MCF 10A (cell line): ENCODE data around the gene RAP1A. TPM values are rescaled to one million over a fixed set of nuclear protein-coding genes. Genes with fewer than 3 reads are reported as not detected.
"Not testable (repeated sequence)": the region's sequence is repeated elsewhere in the genome, so short reads cannot be mapped to it uniquely, and the experiment has no call there.

Experiments used
- BruUV-seq: library from RNA; stranded (reverse); fragments of 400-500 nt; replicated peaks from 2 replicates; lab custom pipeline; 2021; lab: Mats Ljungman, UMichigan
- CTCF ChIA-PET: fragments of 300-600 bp; sonication (Branson Sonifier 250); formaldehyde crosslinking; extraction: SDS; loops from one replicate; lab custom pipeline; 2021; ENCODE audit warnings: antibody characterized with exemption, inconsistent platforms; lab: Yijun Ruan, JAX
- POLR2A ChIA-PET: fragments of 300-600, 350-650 bp; sonication (Branson Sonifier 250); formaldehyde crosslinking; extraction: SDS; loops from one replicate; lab custom pipeline; 2020; ENCODE audit warnings: antibody characterized with exemption, inconsistent platforms; lab: Yijun Ruan, JAX
- DNase-seq: peaks from one replicate; pipeline ENCODE4 v3.0.0-alpha.2; 2018; ENCODE audit not compliant: unreplicated experiment
- H3K27ac Mint-ChIP-seq: one replicate; pipeline ENCODE4 v1.8.0; 2022; ENCODE audit warnings: mild to moderate bottlenecking, low read depth, mixed read lengths; ENCODE audit not compliant: unreplicated experiment
- H3K27me3 Mint-ChIP-seq: one replicate; pipeline ENCODE4 v1.8.0; 2022; ENCODE audit warnings: mixed read lengths; ENCODE audit not compliant: insufficient read depth, unreplicated experiment
- H3K36me3 Mint-ChIP-seq: one replicate; pipeline ENCODE4 v1.8.0; 2022; ENCODE audit warnings: mild to moderate bottlenecking, moderate library complexity, mixed read lengths; ENCODE audit not compliant: insufficient read depth, unreplicated experiment
- H3K4me1 Mint-ChIP-seq: one replicate; pipeline ENCODE4 v1.8.0; 2022; ENCODE audit warnings: mixed read lengths; ENCODE audit not compliant: insufficient read depth, unreplicated experiment
- H3K4me3 Mint-ChIP-seq: one replicate; pipeline ENCODE4 v1.8.0; 2022; ENCODE audit warnings: mild to moderate bottlenecking, moderate library complexity, mixed read lengths; ENCODE audit not compliant: unreplicated experiment
- H3K9me3 Mint-ChIP-seq: one replicate; pipeline ENCODE4 v1.8.0; 2022; ENCODE audit warnings: mixed read lengths; ENCODE audit not compliant: unreplicated experiment
- CTCF ChIP-seq: fragments of 200-600 bp; IDR thresholded peaks from one replicate; pipeline ENCODE4 v1.8.0; 2022; ENCODE audit warnings: antibody characterized with exemption, mild to moderate bottlenecking; ENCODE audit not compliant: unreplicated experiment
- intact Hi-C: fragments of 100-400 bp; cut with micrococcal nuclease; formaldehyde crosslinking; loops from 2 replicates; pipeline ENCODE4 v1.14.1; 2022
- total RNA-seq: library from RNA; stranded (reverse); gene quantifications from 2 replicates; pipeline ENCODE4 v1.2.3, GENCODE V29; 2022

RAP1A gene
- total RNA-seq, 1 experiment from 2014 or later: 39.3 TPM

DNA sequence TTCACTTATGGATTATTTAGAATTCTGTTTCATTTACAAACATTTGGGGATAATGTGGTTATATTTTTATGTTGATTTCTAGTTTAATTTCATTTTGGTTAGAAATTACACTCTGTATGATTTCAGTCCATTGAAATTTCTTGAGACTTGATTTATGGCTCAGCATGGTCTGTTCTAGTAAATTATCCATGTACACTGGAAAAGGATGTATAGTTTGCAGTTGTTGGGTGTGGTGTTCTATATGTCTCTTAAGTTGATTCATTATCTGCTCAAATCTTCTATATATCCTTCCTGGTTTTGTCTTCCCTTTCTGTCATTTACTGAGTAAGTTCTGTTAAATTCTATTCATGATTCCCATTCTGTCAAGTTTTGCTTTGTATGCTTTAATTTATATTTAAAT is 52.3 kb downstream of the RAP1A start:
- BruUV-seq: no TSS peak
- H3K27ac Mint-ChIP-seq: no peak overlapping the region
- no peak for TF ChIP-seq CTCF
- POLR2A ChIA-PET: no interaction called here
- no peaks in the 10 kb centered on the region for H3K4me1 Mint-ChIP-seq
- H3K27me3 Mint-ChIP-seq: no peaks in the 10 kb centered on the region
- no peak for DNase-seq
- intact Hi-C loops: loop anchor here (5.0 kb wide), 1 partner anchor 165 kb away; no protein-coding TSS in a partner anchor
- H3K9me3 Mint-ChIP-seq: peaks cover 7% of the 10 kb centered on the region
- no peak overlapping the region for H3K4me3 Mint-ChIP-seq
- no peaks in the 10 kb centered on the region for H3K36me3 Mint-ChIP-seq
- CTCF ChIA-PET: interaction anchor here (1.0 to 5.5 kb wide), 2 partner anchors 23 to 163 kb away, joined by 3 to 27 read pairs; no protein-coding TSS in a partner anchor

DNA sequence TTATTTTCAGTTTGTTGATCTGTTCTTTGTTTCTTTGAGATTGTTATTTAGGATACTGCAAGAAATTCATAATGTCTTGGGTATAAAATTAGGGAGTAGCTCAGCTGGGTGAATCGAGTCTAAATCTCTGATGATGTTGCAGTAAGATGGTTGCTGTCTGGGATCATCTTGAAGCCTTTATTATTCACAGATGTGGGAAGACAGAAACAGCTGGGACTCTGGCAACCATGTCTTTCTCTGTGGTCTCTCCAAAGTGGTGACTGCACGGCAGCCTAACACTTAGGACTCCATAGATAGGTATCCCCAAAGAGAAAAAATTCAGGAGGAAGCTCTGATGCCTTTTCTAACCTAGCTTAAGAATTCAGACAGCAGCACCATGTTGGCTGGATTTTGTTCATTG is 52.7 kb downstream of the RAP1A start:
- BruUV-seq: no TSS peak
- intact Hi-C loops: loop anchor here (5.0 kb wide), 1 partner anchor 165 kb away; no protein-coding TSS in a partner anchor
- CTCF ChIA-PET: interaction anchor here (0.5 to 5.5 kb wide), 4 partner anchors 24 to 164 kb away, joined by 3 to 27 read pairs (median 3); no protein-coding TSS in a partner anchor
- Mint-ChIP-seq H3K4me1 (no peaks in the 10 kb centered on the region), H3K27me3 (no peaks in the 10 kb centered on the region), H3K4me3 (no peak overlapping the region), H3K27ac (no peak overlapping the region), H3K36me3 (no peaks in the 10 kb centered on the region), H3K9me3 (peaks cover 7% of the 10 kb centered on the region)
- POLR2A ChIA-PET: interaction anchor here (0.9 kb wide), 1 partner anchor 18 kb away, joined by 4 read pairs; no protein-coding TSS in a partner anchor
- no peak for DNase-seq
- no peak for TF ChIP-seq CTCF

- ChIA-PET CTCF (interaction anchor here (0.6 to 1.3 kb wide), 2 partner anchors 27 to 747 kb away, joined by 3 read pairs; no protein-coding TSS in a partner anchor), POLR2A (interaction anchor here (0.6 kb wide), 1 partner anchor 77 kb away, joined by 3 read pairs; no protein-coding TSS in a partner anchor)
- no peak for TF ChIP-seq CTCF
- H3K36me3 Mint-ChIP-seq: peaks cover 7% of the 10 kb centered on the region
- H3K9me3 Mint-ChIP-seq: peaks cover 15% of the 10 kb centered on the region
- DNase-seq: no peak
- H3K4me3 Mint-ChIP-seq: no peak overlapping the region
- no peak overlapping the region for H3K27ac Mint-ChIP-seq
- no TSS peak for BruUV-seq
- H3K27me3 Mint-ChIP-seq: no peaks in the 10 kb centered on the region
- H3K4me1 Mint-ChIP-seq: no peaks in the 10 kb centered on the region
- intact Hi-C loops: no loop called here
Observed at GRCh38 chr1:111677604-111678003, 58.0 kb downstream of the RAP1A start.

GRCh38 chr1:111679541-111679940 is 60.0 kb downstream of the RAP1A start:
- no peak for TF ChIP-seq CTCF
- Mint-ChIP-seq H3K27me3 (no peaks in the 10 kb centered on the region), H3K4me3 (no peak overlapping the region), H3K27ac (no peak overlapping the region), H3K4me1 (no peaks in the 10 kb centered on the region), H3K9me3 (peaks cover 22% of the 10 kb centered on the region), H3K36me3 (peaks cover 12% of the 10 kb centered on the region)
- no peak for DNase-seq
- CTCF ChIA-PET: interaction anchor here (0.6 to 1.4 kb wide), 5 partner anchors 21 to 171 kb away, joined by 3 to 5 read pairs (median 3); no protein-coding TSS in a partner anchor
- intact Hi-C loops: no loop called here
- BruUV-seq: no TSS peak
- POLR2A ChIA-PET: no interaction called here

DNA sequence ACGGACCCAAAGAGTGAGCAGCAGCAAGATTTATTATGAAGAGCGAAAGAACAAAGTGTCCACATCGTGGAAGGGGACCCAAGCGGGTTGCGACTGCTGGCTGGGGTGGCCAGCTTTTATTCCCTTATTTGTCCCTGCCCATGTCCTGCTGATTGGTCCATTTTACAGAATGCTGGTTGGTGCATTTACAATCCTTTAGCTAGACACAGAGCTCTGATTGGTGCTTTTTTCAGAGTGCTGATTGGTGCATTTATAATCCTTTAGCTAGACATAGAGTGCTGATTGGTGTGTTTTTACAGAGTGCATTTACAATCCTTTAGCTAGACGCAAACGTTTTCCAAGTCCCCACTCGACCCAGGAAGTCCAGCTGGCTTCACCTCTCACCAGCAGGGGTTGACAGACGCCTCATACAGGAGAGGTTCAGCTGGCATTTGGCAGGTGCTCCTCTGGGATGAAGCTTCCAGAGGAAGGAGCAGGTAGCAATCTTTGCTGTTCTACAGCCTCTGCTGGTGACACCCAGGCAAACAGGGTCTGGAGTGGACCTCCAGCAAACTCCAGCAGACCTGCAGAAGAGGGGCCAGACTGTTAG is 60.7 kb downstream of the RAP1A start:
- CTCF ChIA-PET: interaction anchor here (1.1 kb wide), 1 partner anchor 22 kb away, joined by 3 read pairs; no protein-coding TSS in a partner anchor
- H3K27ac Mint-ChIP-seq, intact Hi-C loops, POLR2A ChIA-PET, H3K4me1 Mint-ChIP-seq, H3K4me3 Mint-ChIP-seq, H3K27me3 Mint-ChIP-seq, BruUV-seq, DNase-seq: not testable (repeated sequence)
- peaks cover 12% of the 10 kb centered on the region for H3K36me3 Mint-ChIP-seq
- peaks cover 22% of the 10 kb centered on the region for H3K9me3 Mint-ChIP-seq
